K562 (cell line): ENCODE results near the gene C16orf74. TPM values are rescaled to one million over a fixed set of nuclear protein-coding genes. Genes with fewer than 3 reads are reported as not detected.
A peak's percentile ranks its signal among the peaks of the same experiment; 100 is the strongest.

Experiments
- ATAC-seq: fragments of 200-7000 bp; cut with Tn5 transposase; 3 replicates; pipeline ENCODE4 v1.9.1; 2020; ENCODE audit warnings: moderate library complexity
- BruUV-seq: library from RNA; stranded (reverse); fragments of 400-500 nt; replicated peaks from 2 replicates; lab custom pipeline; 2021; lab: Mats Ljungman, UMichigan
- CTCF ChIA-PET: fragments of 300-600 bp; formaldehyde crosslinking; extraction: SDS; loops from one replicate; lab custom pipeline; 2021; ENCODE audit warnings: low intra/inter-chr PET ratio; lab: Yijun Ruan, JAX
- POLR2A ChIA-PET: fragments of 300-600, 350-650 bp; sonication (Branson Sonifier 250); formaldehyde crosslinking; extraction: SDS; loops from one replicate; lab custom pipeline; 2021; ENCODE audit warnings: antibody characterized with exemption, inconsistent platforms; lab: Yijun Ruan, JAX
- DNase-seq, 4 experiments: peaks; one replicate each; pipeline versions ENCODE4 v3.0.0 to v3.0.0-alpha.2; 2011 to 2018; ENCODE audit warnings: low spot score in 3 of 4, mixed read lengths in 3 of 4; ENCODE audit errors: extremely low read depth in 1 of 4
- FAIRE-seq: peaks from 2 replicates; lab custom pipeline; 2011; peaks lifted over from hg19 to GRCh38; lab: Jason Lieb, UNC
- H2AFZ ChIP-seq: 2 replicates; pipeline ENCODE4 v1.6.0; 2011; ENCODE audit warnings: low read depth, low read length, control low read depth, inconsistent platforms
- H3K27ac ChIP-seq: fragments of 200-600 bp; 3 replicates; pipeline ENCODE4 v1.8.0; 2011; ENCODE audit warnings: low read depth, mild to moderate bottlenecking, control low read depth, inconsistent platforms, low read length, moderate library complexity, mixed read lengths; ENCODE audit errors: extremely low read depth
- H3K27me3 ChIP-seq, 2 experiments: fragments of 300-600 bp in 1 of 2; 2 replicates in 1 of 2; 3 replicates in 1 of 2; pipeline versions ENCODE4 v1.6.0 to v1.8.0; 2011; ENCODE audit warnings: inconsistent platforms in 2 of 2, low read length in 2 of 2, mild to moderate bottlenecking in 1 of 2, mixed read lengths in 1 of 2, moderate library complexity in 1 of 2; ENCODE audit not compliant: control insufficient read depth in 2 of 2, insufficient read depth in 2 of 2
- H3K36me3 ChIP-seq: fragments of 300-600 bp; 3 replicates; pipeline ENCODE4 v1.8.0; 2011; ENCODE audit warnings: mild to moderate bottlenecking, low read length, inconsistent platforms; ENCODE audit not compliant: control insufficient read depth, insufficient read depth
- H3K4me1 ChIP-seq, 2 experiments: fragments of 200-600 bp in 1 of 2; replicated peaks in 1 of 2; 2 replicates in 1 of 2; 3 replicates in 1 of 2; pipeline versions ENCODE4 v1.5.1 to v1.8.0; 2011; ENCODE audit warnings: inconsistent platforms in 2 of 2, low read length in 2 of 2, mild to moderate bottlenecking in 1 of 2, mixed read lengths in 1 of 2, moderate library complexity in 1 of 2; ENCODE audit not compliant: control insufficient read depth in 2 of 2, insufficient read depth in 2 of 2
- H3K4me2 ChIP-seq: 2 replicates; pipeline ENCODE4 v1.6.1; 2011; ENCODE audit warnings: low read length, control low read depth, inconsistent platforms, mixed read lengths; ENCODE audit not compliant: insufficient read depth
- H3K4me3 ChIP-seq: fragments of 200-600 bp; sonication (generic), shearing (Covaris generic); 2 replicates; pipeline ENCODE4 v1.5.1; 2016; ENCODE audit warnings: control low read depth, inconsistent platforms
- H3K79me2 ChIP-seq: fragments of 200-600 bp; 3 replicates; pipeline ENCODE4 v1.8.0; 2011; ENCODE audit warnings: low read length, inconsistent platforms; ENCODE audit not compliant: control insufficient read depth, insufficient read depth
- H3K9ac ChIP-seq, 2 experiments: 2 replicates each; pipeline versions ENCODE4 v1.6.0 to v1.6.1; 2011; ENCODE audit warnings: low read depth in 2 of 2, low read length in 2 of 2, control low read depth in 1 of 2, inconsistent platforms in 1 of 2, mild to moderate bottlenecking in 1 of 2, mixed read lengths in 1 of 2; ENCODE audit not compliant: insufficient read depth in 1 of 2
- H3K9me1 ChIP-seq: one replicate; pipeline ENCODE4 v1.6.0; 2011; ENCODE audit warnings: inconsistent platforms, mild to moderate bottlenecking, low read length, moderate library complexity; ENCODE audit not compliant: control insufficient read depth, insufficient read depth
- H3K9me3 ChIP-seq: replicated peaks from 2 replicates; pipeline ENCODE4 v1.5.1; 2011; ENCODE audit warnings: low read depth, low read length, inconsistent platforms; ENCODE audit not compliant: control insufficient read depth, insufficient read depth
- H4K20me1 ChIP-seq: replicated peaks from 2 replicates; pipeline ENCODE4 v1.6.1; 2011; ENCODE audit warnings: low read length, inconsistent platforms, mixed read lengths; ENCODE audit not compliant: control insufficient read depth, insufficient read depth
- BDP1 ChIP-seq: IDR thresholded peaks from 3 replicates; pipeline ENCODE4 v1.6.1; 2011; ENCODE audit not compliant: insufficient read length, insufficient read depth
- E2F6 ChIP-seq, 2 experiments: IDR thresholded peaks; 2 replicates each; pipeline ENCODE4 v1.6.1; 2011; ENCODE audit warnings: borderline replicate concordance in 1 of 2, control low read depth in 1 of 2, low read depth in 1 of 2, low read length in 1 of 2, mild to moderate bottlenecking in 1 of 2, mixed read lengths in 1 of 2, moderate library complexity in 1 of 2; ENCODE audit not compliant: insufficient read depth in 1 of 2, insufficient read length in 1 of 2, poor library complexity in 1 of 2, severe bottlenecking in 1 of 2; ENCODE audit errors: extremely low read depth in 1 of 2
- L3MBTL2 ChIP-seq: fragments of 450-650 bp; IDR thresholded peaks from 2 replicates; pipeline ENCODE4 v1.6.1; 2016; ENCODE audit warnings: mild to moderate bottlenecking, moderate library complexity
- POLR2AphosphoS5 ChIP-seq: IDR thresholded peaks from 2 replicates; pipeline ENCODE4 v1.6.1; 2011; ENCODE audit warnings: mild to moderate bottlenecking, low read depth, low read length, moderate library complexity; ENCODE audit not compliant: control insufficient read depth, insufficient read depth
- ZNF830 ChIP-seq: fragments of 250-450 bp; sonication (Bioruptor Pico); IDR thresholded peaks from 2 replicates; pipeline ENCODE4 v1.5.0; 2021; ENCODE audit warnings: mild to moderate bottlenecking
- WGBS: fragments of 100-300 bp; shearing (Covaris generic); methylation state at CpG from one replicate; pipeline ENCODE4 v1.1.6; 2016; ENCODE audit warnings: low coverage, mixed read lengths; ENCODE audit not compliant: insufficient coverage; ENCODE audit errors: missing lambda C conversion rate; 5-methylcytosine and 5-hydroxymethylcytosine counted together
- in situ Hi-C: fragments of 300-500 bp; cut with MboI; formaldehyde crosslinking; loops from 4 replicates; pipeline ENCODE4 v1.15.0; 2018; ENCODE audit warnings: inconsistent platforms, mixed read lengths
- intact Hi-C: fragments of 100-400 bp; cut with micrococcal nuclease; formaldehyde crosslinking; loops from 2 replicates; pipeline ENCODE4 v1.14.2; 2022
- polyA plus RNA-seq, 8 experiments: library from polyadenylated mRNA; depleted of rRNA in 4 of 8; stranded (reverse) in 5 of 8; unstranded in 3 of 8; fragments of >200 nt; fragmentation: Nextera tagmentation in 2 of 8; fragmentation: Illumina TruSeq in 1 of 8; extraction: Ambion mirVana in 2 of 8; extraction: Trizol in 1 of 8; gene quantifications; 2 replicates each; pipeline versions ENCODE4 v1.2.1 to v1.2.3, GENCODE V29; 2011 to 2014; ENCODE audit warnings: inconsistent platforms in 1 of 8, missing spikeins in 1 of 8
- total RNA-seq, 7 experiments: library from RNA; depleted of rRNA in 6 of 7; stranded (reverse); fragments of >200 nt in 6 of 7; fragmentation: Illumina TruSeq in 2 of 7; extraction: Trizol in 2 of 7; gene quantifications; 2 replicates each; pipeline versions ENCODE4 v1.2.1 to v1.2.3, GENCODE V29; 2011 to 2021; ENCODE audit warnings: low replicate concordance in 1 of 7
- TF ChIP-seq, protein P1 (sequence below): sonication (generic); formaldehyde crosslinking; IDR thresholded peaks from 2 replicates; pipeline ENCODE4 v1.8.1; 2023; ENCODE audit warnings: mild to moderate bottlenecking, missing genetic modification reagents

The C16orf74 gene
- total and polyA plus RNA-seq, 9 of the 15 experiments (the other 6 are each of a cell fraction or from before 2014, with no cell fraction given) = not detected

- H2AFZ ChIP-seq = peak overlapping the region; percentile 15
- peak overlapping the region; percentile 94 for H3K4me2 ChIP-seq
- H4K20me1 ChIP-seq = peaks cover 15% of the 10 kb centered on the region
- H3K4me1 ChIP-seq = peaks cover 11 to 13% of the 10 kb centered on the region in 2 experiments; a peak in 4 of 5 replicates
- POLR2A ChIA-PET = interaction anchor here (0.6 kb wide), 3 partner anchors 23 to 244 kb away, joined by 3 read pairs; no protein-coding TSS in a partner anchor
- peaks cover 8% of the 10 kb centered on the region for H3K9me1 ChIP-seq
- peak in 1 of 2 experiments; percentile 14 for TF ChIP-seq E2F6 (IDR thresholded peaks at IDR 0.05; ENCODE audit: borderline replicate concordance in 1 of 2, extremely low read depth in 1 of 2, insufficient read depth in 1 of 2, insufficient read length in 1 of 2, low read depth in 1 of 2, low read length in 1 of 2, poor library complexity in 1 of 2, severe bottlenecking in 1 of 2)
- TF ChIP-seq BDP1 = no peak
- TF ChIP-seq, protein P1, sequence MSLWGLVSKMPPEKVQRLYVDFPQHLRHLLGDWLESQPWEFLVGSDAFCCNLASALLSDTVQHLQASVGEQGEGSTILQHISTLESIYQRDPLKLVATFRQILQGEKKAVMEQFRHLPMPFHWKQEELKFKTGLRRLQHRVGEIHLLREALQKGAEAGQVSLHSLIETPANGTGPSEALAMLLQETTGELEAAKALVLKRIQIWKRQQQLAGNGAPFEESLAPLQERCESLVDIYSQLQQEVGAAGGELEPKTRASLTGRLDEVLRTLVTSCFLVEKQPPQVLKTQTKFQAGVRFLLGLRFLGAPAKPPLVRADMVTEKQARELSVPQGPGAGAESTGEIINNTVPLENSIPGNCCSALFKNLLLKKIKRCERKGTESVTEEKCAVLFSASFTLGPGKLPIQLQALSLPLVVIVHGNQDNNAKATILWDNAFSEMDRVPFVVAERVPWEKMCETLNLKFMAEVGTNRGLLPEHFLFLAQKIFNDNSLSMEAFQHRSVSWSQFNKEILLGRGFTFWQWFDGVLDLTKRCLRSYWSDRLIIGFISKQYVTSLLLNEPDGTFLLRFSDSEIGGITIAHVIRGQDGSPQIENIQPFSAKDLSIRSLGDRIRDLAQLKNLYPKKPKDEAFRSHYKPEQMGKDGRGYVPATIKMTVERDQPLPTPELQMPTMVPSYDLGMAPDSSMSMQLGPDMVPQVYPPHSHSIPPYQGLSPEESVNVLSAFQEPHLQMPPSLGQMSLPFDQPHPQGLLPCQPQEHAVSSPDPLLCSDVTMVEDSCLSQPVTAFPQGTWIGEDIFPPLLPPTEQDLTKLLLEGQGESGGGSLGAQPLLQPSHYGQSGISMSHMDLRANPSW (CRISPR knock-in tag) = 0 out of 2 replicates have a peak, but pooled peaks have one; percentile 75
- TF ChIP-seq ZNF830 (CRISPR knock-in tag) = no peak
- no peak for TF ChIP-seq POLR2AphosphoS5
- TF ChIP-seq L3MBTL2 = peak; percentile 65
- TF ChIP-seq, all 486 proteins: peak for 3
- in situ Hi-C loops (no loop called here), intact Hi-C loops (no loop called here)
- CTCF ChIA-PET = no interaction called here
- Histone ChIP-seq H3K27ac (peak overlapping the region; percentile 96), H3K4me3 (peak overlapping the region; percentile 97), H3K79me2 (peaks cover 100% of the 10 kb centered on the region), H3K27me3 (no peaks in the 10 kb centered on the region), H3K9me3 (no peaks in the 10 kb centered on the region), H3K9ac (peak overlapping the region; percentile 96), H3K36me3 (peaks cover 72% of the 10 kb centered on the region)
- under 1% methylated on average over 17 of the region's 17 CpGs for WGBS
- FAIRE-seq (peak; percentile 71), DNase-seq (peak in 2 of 4 experiments; percentile 31 to 34), ATAC-seq (no peak)
- BruUV-seq = no TSS peak
Measured at GRCh38 chr16:85798283-85798776, 47.4 kb upstream of the C16orf74 start.
